ENCODE data around the gene REC114.

- TF ChIP-seq, protein P1, sequence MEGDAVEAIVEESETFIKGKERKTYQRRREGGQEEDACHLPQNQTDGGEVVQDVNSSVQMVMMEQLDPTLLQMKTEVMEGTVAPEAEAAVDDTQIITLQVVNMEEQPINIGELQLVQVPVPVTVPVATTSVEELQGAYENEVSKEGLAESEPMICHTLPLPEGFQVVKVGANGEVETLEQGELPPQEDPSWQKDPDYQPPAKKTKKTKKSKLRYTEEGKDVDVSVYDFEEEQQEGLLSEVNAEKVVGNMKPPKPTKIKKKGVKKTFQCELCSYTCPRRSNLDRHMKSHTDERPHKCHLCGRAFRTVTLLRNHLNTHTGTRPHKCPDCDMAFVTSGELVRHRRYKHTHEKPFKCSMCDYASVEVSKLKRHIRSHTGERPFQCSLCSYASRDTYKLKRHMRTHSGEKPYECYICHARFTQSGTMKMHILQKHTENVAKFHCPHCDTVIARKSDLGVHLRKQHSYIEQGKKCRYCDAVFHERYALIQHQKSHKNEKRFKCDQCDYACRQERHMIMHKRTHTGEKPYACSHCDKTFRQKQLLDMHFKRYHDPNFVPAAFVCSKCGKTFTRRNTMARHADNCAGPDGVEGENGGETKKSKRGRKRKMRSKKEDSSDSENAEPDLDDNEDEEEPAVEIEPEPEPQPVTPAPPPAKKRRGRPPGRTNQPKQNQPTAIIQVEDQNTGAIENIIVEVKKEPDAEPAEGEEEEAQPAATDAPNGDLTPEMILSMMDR (IDR thresholded peaks at IDR 0.05): no peak
- TF ChIP-seq POLR2A (IDR thresholded peaks at IDR 0.05): no peak
These were observed 37.1 kb downstream of the REC114 start for GRCh38 chr15:73480050-73480449.

Measured in adrenal gland (tissue), 5 donors.